ENCODE data around the gene NDUFB8. TPM values are rescaled to one million over a fixed set of nuclear protein-coding genes. Genes with fewer than 3 reads are reported as not detected.

The NDUFB8 gene
- total and polyA plus RNA-seq, 4 donors: 122 to 369 (median 217) TPM

DNA sequence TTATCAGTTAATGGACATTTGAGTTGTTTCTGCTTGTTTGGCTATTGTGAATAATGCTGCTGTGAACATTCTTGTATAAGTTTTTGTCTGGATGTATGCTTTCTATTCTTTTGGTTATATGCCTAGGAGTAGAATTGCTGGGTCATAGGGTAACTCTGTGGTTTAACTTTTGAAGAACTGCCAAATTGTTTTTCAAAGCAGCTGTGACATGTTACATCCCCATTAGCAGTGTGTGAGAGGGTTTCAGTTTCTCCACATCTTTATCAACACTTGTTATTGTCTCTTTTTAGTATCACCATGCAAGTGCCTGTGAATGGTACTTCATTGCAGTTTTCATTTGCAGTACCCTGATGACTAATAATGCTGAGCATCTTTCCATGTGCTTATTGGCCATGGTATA lies 2.1 kb upstream of the NDUFB8 start:
- H3K9me3 ChIP-seq (ENCODE audit: control insufficient read depth in 4 of 4, insufficient read depth in 3 of 4, low read length in 3 of 4): no peaks in the 10 kb centered on the region

DNA sequence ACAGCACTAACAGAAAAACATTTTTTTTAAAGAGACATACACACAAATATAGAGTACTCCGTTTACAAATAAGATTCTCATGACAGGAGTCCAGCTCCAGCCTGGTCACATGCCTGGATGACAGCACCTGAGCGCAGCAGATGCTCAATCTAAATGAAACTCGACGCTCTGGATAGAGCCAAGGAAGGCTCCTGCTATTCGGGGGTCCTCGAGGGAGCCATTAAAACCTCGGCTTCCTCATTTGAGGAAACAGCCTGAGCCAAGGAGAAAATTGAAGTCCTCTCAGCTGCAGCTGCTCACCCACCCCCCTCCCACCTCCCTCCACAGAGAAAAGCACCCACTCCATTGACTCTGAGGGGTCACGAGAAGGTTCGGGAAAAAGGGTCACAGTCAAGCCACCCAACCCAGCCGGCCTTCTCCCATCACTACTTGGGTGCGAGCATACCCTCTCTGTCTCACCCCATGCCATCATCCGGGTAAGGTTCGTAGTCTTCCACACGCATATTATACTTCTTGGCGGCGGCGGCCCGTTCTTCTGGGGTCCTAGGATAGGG lies 673 bp downstream of the NDUFB8 start:
- TF ChIP-seq, protein P1, sequence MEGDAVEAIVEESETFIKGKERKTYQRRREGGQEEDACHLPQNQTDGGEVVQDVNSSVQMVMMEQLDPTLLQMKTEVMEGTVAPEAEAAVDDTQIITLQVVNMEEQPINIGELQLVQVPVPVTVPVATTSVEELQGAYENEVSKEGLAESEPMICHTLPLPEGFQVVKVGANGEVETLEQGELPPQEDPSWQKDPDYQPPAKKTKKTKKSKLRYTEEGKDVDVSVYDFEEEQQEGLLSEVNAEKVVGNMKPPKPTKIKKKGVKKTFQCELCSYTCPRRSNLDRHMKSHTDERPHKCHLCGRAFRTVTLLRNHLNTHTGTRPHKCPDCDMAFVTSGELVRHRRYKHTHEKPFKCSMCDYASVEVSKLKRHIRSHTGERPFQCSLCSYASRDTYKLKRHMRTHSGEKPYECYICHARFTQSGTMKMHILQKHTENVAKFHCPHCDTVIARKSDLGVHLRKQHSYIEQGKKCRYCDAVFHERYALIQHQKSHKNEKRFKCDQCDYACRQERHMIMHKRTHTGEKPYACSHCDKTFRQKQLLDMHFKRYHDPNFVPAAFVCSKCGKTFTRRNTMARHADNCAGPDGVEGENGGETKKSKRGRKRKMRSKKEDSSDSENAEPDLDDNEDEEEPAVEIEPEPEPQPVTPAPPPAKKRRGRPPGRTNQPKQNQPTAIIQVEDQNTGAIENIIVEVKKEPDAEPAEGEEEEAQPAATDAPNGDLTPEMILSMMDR (IDR thresholded peaks at IDR 0.05; ENCODE audit: control extremely low read depth, extremely low read depth): no peak
- Histone ChIP-seq H3K4me3 (peak overlapping the region; percentile 90), H3K27me3 (ENCODE audit: control insufficient read depth in 3 of 3, insufficient read depth in 3 of 3, low read length in 2 of 3) (no peaks in the 10 kb centered on the region), H3K9me3 (ENCODE audit: control insufficient read depth in 4 of 4, insufficient read depth in 3 of 4, low read length in 3 of 4) (no peaks in the 10 kb centered on the region), H3K27ac (ENCODE audit: low read depth in 1 of 2, low read length in 1 of 2) (peak overlapping the region; percentile 76 to 82), H3K9ac (ENCODE audit: insufficient read depth in 1 of 2, low read length in 2 of 2) (peak overlapping the region; percentile 86 to 91), H3K4me1 (ENCODE audit: control insufficient read depth in 5 of 5, insufficient read depth in 5 of 5, low read length in 5 of 5) (peaks cover 0 to 13% (median 5%) of the 10 kb centered on the region in 5 donors), H3K36me3 (ENCODE audit: control insufficient read depth in 4 of 4, insufficient read depth in 4 of 4, low read length in 4 of 4) (peaks cover 7 to 28% (median 21%) of the 10 kb centered on the region in 4 donors)
- peak in 1 of 3 donors; percentile 10 for DNase-seq
- 1 to 2% methylated on average over 18 of the region's 18 CpGs for WGBS, 2 donors
- ATAC-seq (ENCODE audit: insufficient read depth, low FRiP score): peak; percentile 20

More for the DNA sequence above, 2.1 kb upstream of the NDUFB8 start:
- ATAC-seq (ENCODE audit: insufficient read depth, low FRiP score) (no peak), DNase-seq (no peak)
- peaks cover 0 to 2% (median 2%) of the 10 kb centered on the region in 4 donors for H3K36me3 ChIP-seq (ENCODE audit: control insufficient read depth in 4 of 4, insufficient read depth in 4 of 4, low read length in 4 of 4)
- H3K4me3 ChIP-seq: no peak overlapping the region
- no peak overlapping the region for H3K27ac ChIP-seq (ENCODE audit: low read depth in 1 of 2, low read length in 1 of 2)
- TF ChIP-seq, protein P1 (IDR thresholded peaks at IDR 0.05; ENCODE audit: control extremely low read depth, extremely low read depth): no peak
- no peak overlapping the region for H3K9ac ChIP-seq (ENCODE audit: insufficient read depth in 1 of 2, low read length in 2 of 2)
- H3K27me3 ChIP-seq (ENCODE audit: control insufficient read depth in 3 of 3, insufficient read depth in 3 of 3, low read length in 2 of 3): no peaks in the 10 kb centered on the region
- peaks cover 2 to 25% (median 5%) of the 10 kb centered on the region in 5 donors for H3K4me1 ChIP-seq (ENCODE audit: control insufficient read depth in 5 of 5, insufficient read depth in 5 of 5, low read length in 5 of 5)

DNA sequence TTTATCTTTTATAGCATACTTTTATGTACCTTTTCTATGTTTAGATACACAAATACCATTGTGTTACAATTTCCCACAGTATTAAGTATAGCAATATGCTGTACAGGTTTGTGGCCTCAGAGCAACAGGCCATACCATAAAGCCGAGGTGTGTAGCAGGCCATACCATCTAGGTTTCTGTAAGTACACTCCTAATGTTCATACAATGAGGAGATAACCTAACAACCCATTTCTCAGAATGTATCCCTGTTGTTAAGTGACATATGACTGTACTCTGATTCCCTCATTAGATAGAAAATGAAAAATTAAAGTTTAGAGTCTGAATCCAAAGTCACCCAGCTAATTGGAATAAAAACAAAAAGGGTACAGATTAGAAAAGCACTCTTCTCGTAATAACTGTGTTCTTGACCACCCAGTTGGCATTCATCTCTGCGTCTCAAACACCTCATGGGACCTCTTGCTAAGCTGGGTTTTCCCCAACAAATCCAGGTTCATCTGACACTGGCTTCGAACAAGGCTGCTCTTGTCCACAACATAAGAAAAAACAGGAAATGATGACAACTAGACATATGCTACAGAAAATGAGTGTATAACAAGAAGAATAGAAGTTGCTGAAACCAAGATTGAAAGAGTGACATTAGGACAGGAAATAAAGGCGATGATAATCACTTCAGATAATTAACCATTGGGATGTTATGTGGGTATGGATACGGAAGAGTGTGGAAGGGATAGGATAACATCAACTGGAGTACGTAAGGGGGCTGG lies 1.4 kb downstream of the NDUFB8 start:
- Histone ChIP-seq H3K36me3 (ENCODE audit: control insufficient read depth in 4 of 4, insufficient read depth in 4 of 4, low read length in 4 of 4) (peaks cover 7 to 28% (median 23%) of the 10 kb centered on the region in 4 donors), H3K4me3 (no peak overlapping the region), H3K9me3 (ENCODE audit: control insufficient read depth in 4 of 4, insufficient read depth in 3 of 4, low read length in 3 of 4) (no peaks in the 10 kb centered on the region), H3K4me1 (ENCODE audit: control insufficient read depth in 5 of 5, insufficient read depth in 5 of 5, low read length in 5 of 5) (peaks cover 0 to 13% (median 5%) of the 10 kb centered on the region in 5 donors), H3K9ac (ENCODE audit: insufficient read depth in 1 of 2, low read length in 2 of 2) (peak overlapping the region in 1 of 2 donors; percentile 86), H3K27me3 (ENCODE audit: control insufficient read depth in 3 of 3, insufficient read depth in 3 of 3, low read length in 2 of 3) (no peaks in the 10 kb centered on the region), H3K27ac (ENCODE audit: low read depth in 1 of 2, low read length in 1 of 2) (no peak overlapping the region)
- 53 to 62% methylated on average over 7 of the region's 7 CpGs for WGBS, 2 donors
- TF ChIP-seq, protein P1 (IDR thresholded peaks at IDR 0.05; ENCODE audit: control extremely low read depth, extremely low read depth): no peak
- ATAC-seq (ENCODE audit: insufficient read depth, low FRiP score): no peak
- peak in 1 of 3 donors; percentile 4 for DNase-seq

All from lung (tissue), 12 donors.